RPMI7951 (cell line): ENCODE measurements around the gene ATP6V0C. TPM values are rescaled to one million over a fixed set of nuclear protein-coding genes. Genes with fewer than 3 reads are reported as not detected.
"Not testable (repeated sequence)": the region's sequence is repeated elsewhere in the genome, so short reads cannot be mapped to it uniquely, and the experiment has no call there.

ENCODE experiments used
- DNase-seq: peaks from one replicate; pipeline ENCODE4 v3.0.0-alpha.2; 2012; ENCODE audit warnings: low read depth
- total RNA-seq: library from RNA; depleted of rRNA; stranded (reverse); fragments of >200 nt; shearing (Covaris generic); gene quantifications from 2 replicates; pipeline ENCODE4 v1.2.3, GENCODE V29; 2014

ATP6V0C gene
- total RNA-seq, 1 experiment from 2014 or later: 30.0 TPM

GRCh38 chr16:2474877-2475412, 38.8 kb upstream of the ATP6V0C start, which contains the start of gene TBC1D24:
Gene TBC1D24, plus strand, starts transcription at chr16:2475127. Its CDS starts 21,022 bp downstream, at chr16:2496149.
- DNase-seq: peak; percentile 74

DNA sequence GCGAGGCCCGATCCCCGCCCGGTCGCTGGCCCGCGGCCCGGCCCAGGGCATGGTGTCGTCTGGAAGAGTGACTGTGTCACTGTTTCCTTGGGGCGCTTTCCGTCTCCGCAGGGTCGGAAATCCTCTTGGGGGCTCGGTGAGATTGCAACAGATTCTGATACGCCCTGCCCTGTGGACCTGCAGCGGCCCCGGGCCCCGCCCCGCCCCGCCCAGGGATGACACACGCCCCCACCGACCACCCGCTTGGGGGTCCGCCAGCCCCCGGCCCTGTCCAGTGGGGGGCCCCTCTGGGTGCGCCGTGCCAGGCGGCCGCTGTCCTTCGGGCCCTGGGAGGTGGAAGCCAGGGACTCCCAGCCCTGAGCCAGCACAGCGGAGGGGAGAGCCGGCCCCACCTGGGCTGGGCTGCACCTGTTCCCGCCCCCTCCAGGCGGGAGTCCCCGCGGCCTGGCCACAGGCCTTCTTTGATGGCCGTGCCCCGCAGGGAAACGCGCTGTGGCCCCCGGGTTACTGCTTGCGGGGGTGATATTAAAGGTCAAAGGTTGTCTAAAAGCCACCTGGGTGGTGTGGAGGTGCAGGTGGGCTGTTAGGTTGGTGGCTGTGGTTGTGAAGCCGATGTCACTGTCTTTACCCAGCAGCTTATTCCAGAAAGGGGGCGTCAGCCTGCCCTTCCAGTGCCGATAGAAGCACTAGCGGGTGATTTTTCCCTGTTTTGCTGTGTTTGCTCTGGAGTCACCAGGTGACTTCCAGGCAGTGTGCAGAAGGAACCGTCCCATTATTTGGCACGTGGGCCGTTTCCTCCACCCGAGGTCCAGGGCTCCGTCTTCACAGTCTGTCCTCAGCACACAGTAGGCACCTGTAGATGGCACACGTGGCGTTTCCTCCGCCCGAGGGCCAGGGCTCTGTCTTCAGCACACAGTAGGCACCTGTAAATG, 38.1 kb upstream of the ATP6V0C start:
- no peak for DNase-seq

- no peak for DNase-seq
Measured at GRCh38 chr16:2476345-2476720, 37.4 kb upstream of the ATP6V0C start.

- DNase-seq: no peak
Measured at GRCh38 chr16:2476741-2477140, 37.0 kb upstream of the ATP6V0C start.

GRCh38 chr16:2477327-2477726, 36.4 kb upstream of the ATP6V0C start:
- DNase-seq: no peak

DNA sequence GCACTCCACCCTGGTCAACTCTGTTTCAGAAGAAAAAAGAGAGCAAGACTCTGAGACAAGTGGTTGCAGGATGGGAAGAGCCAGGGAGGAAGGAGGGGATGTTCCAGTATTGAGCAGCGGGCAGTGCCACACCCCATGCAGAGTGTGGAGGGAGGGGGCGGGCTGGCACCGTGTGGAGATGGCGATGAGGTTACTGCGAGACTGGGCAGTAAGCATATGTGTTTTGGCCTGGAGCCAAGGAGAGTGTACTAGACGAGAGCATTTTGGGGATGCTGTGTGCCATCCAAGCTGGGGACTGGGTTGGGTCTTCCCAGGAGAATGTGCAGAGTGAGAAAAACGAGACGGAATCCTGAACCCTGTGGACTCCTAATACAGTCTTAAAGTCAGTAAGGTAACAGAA, 35.5 kb upstream of the ATP6V0C start:
- no peak for DNase-seq

- not testable (repeated sequence) for DNase-seq
Measured at GRCh38 chr16:2479996-2480395, 33.8 kb upstream of the ATP6V0C start.

DNA sequence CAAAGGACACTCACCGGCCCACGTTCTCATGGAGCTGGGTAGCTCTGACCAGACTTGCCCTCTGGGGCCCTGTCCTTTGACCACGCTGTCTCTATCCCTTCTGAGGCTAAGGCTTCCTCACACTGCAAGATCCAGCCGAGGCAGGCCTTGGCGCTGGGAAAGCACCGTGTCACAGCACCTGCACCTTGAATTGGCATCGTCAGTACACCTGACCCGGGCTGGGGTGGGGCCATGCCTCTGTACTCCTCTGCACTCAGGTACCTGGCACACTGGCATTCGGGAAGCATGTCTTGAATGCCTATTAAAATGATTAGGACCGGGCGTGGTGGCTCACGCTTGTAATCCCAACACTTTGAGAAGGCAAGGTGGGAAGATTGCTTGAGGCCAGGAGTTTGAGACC, 32.8 kb upstream of the ATP6V0C start:
- DNase-seq: no peak

DNA sequence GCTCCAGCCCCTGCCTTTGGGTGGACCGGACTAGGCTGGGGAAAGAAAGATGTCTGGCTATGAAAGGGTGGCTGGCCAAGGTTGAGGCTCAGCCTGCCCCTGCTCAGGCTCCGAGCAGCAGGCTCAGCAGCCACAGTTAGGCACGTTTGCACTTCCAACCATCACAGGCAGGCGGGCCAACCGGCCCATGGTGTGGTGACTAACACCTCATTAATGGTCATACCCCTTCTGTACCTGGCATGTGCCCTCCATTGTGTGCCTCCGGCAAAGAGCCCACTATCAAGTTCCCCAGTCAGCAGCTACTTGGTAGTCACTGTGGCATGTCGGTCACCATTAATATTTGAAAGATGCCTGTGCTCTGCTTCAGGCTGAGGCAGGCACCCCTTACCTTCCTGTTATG, 32.1 kb upstream of the ATP6V0C start:
- DNase-seq: no peak

GRCh38 chr16:2482249-2482648, 31.5 kb upstream of the ATP6V0C start:
- no peak for DNase-seq

GRCh38 chr16:2482708-2483534, 30.8 kb upstream of the ATP6V0C start:
- DNase-seq: peak; percentile 87

GRCh38 chr16:2483939-2484897, 29.5 kb upstream of the ATP6V0C start:
- no peak for DNase-seq

DNA sequence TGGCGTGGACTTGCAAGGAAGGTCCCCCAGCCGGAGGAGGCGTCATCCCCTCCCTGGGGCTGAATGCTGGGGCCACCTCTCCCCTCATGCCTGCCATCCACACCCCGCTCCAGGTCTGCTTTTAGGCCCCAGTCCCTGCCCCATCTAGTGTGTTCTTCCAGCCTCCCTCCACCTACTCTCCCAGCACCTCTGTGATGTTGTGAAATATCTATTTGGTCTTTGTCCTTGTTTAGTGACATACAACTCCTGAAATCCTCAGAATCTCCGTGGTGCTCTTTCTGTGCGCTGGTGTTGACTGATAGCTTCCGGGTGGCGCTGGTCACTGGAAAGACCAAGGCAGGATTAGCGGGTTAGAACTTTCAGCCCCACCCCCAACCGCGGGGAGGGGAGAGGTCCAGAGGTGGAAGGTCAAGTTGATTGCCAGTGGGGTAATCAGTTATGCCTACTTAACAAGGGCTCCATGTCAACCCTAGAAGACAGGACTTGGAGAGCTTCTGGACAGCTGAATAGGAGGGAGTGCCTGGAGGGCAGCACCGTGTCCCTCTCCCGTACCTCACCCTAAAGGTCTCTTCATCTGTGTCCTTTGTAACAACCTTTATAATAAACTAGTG, 28.7 kb upstream of the ATP6V0C start:
- no peak for DNase-seq

DNA sequence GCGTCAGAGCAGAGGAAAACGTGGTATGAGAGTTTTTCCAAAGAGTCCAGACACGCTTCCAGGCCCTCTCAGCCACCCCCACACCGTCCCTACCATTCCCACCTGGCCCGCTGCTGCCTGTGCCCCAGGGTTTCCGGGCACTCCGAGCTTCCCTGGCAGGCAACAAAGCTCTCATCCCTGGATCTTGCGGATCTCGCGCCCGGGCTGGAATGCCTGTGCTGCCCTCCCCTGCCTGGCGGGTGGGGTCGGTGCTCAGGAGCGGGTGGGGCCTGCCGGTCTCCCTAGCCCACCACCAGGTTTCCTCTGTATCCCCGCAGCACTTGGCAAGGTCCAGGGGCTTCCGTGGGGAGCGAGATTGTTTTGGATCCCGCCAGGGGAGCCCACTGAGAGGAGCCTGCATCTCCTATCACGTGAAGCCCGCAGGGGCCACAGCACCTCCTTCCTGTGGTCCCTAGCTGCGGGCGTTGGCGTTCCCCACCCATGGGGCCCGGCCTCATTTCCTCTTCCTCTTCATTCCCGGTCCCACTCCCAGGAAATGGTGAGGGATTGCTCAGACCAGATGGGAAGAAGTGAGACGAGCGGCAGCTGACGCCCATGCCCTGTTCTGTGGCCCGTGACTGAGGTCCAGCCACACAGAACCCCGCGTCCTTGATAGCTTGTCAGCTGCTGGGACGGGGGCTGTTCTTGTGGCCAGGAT, 27.8 kb upstream of the ATP6V0C start:
- no peak for DNase-seq

DNA sequence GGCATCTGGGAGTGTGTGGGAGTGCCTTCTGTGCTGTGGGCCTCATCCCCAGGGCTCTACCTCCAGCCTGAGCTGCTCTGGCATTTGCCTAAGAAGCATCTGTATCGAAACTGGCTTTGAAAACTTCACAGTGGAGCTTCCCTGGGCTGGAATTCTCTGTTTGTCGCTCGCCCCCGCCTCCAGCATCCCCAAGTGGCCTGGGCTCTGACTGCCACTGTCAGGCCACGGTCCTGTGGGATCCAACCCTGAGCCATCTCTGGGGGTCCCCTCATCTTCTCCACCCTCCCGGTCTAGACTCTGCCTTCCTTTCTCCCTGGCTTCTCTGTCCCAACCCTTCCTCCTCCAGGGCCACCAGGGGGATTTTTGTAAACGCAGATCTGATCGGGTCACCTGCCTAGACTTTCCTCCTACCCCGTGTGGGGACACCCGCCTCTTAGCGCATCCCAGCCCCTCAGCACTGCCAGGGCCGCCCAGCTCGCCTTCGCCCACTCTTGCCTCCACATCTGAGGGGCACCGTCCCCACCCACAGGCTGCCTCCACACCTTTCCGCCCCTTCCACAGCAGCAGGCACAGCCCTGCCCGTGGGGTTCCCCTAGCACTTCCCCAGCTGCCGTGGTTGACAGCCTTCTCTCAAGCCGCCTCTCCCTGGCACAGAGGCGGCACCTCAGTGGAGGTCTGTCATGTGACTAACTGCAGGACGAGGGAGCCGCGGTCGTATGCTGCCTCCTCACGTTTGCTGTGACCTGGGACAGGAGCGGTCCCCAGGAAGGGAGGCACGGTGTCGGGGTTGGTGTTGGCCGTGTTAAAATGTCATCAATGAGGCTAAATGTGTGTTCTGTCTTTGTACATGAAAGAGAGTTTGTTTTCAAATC, 26.9 kb upstream of the ATP6V0C start:
- DNase-seq: peak; percentile 34

DNA sequence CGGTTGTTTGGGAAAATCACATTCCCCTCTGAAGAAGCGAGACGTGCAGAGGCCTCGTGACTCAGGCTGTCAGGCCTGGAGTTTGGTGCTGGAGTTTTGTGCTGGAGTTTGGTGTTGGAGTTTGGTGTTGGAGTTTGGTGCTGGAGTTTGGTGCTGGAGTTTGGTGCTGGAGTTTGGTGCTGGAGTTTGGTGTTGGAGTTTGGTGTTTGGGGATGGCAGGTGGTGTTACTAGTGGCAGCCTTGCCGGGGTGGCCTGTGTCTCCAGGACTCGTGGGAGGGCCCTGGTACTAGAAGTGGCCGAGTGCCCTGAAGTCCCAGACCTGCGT, 26.3 kb upstream of the ATP6V0C start:
- DNase-seq: no peak

DNA sequence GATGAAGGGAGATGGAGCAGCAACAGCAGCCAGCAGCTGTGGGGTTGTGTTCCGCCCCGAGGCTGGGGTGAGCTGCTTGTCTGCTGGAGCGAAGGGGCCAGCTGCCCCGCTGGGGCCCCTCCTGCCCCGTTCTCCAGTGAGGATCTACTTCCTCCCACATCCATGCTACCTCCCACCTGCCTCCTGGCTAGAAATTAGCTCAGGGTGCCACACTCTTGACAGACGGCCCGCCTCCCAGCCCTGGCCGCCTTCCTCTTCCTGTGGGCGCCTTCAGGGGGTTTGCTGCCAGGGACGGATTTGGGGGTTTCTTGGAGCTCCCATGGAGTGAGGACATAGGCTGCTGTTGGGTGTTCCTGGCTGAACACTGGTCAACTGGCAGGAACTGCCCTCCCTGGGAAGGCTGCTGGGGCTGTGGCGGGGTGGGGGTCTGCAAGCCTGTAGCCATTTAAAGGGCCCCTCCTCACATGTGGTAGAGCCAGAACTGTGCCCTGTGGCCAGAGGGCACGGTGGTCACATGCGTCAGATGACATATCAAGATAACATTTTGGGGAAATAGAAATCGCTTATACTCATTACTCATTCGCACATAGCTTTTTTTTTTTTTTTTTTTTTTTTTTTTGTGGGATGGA, 25.7 kb upstream of the ATP6V0C start:
- no peak for DNase-seq

DNA sequence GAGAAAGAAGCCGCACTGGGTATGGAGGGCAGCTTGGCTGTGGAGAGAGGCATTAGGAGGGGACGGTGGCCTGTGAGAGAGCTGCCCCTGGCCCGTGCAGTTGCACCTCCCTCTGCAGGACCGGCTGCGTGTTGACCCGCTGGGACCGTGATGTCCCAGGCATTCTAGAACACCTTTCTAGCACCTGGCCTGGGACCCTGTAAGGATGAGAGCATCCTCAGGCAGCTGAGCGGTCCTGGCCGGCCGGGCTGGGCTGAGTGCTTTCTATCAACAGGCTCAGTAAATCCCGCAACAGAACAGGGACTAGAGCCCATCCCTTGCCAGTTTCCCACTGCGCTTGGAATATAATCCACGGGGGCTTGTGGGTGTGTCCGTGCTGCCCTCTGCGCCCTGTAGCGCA, 24.2 kb upstream of the ATP6V0C start:
- no peak for DNase-seq
